Fibroblast of the aortic adventitia (primary cell): Measurements from ENCODE around the gene NFE2L1. TPM values are rescaled to one million over a fixed set of nuclear protein-coding genes. Genes with fewer than 3 reads are reported as not detected.

Experiments
- DNase-seq: peaks from one replicate; pipeline ENCODE4 v3.0.0-alpha.2; 2010; ENCODE audit warnings: low read depth
- H3K4me3 ChIP-seq: 2 replicates; pipeline ENCODE4 v1.5.1; 2011; ENCODE audit warnings: low read depth, mild to moderate bottlenecking, control low read depth, low read length, moderate library complexity
- total RNA-seq: library from RNA; depleted of rRNA; stranded (reverse); fragments of >200 nt; gene quantifications from 2 replicates; pipeline ENCODE4 v1.2.3, GENCODE V29; 2012; ENCODE audit warnings: low replicate concordance
- TF ChIP-seq, protein P1 (sequence below): IDR thresholded peaks from 2 replicates; pipeline ENCODE4 v1.5.1; 2011; ENCODE audit warnings: mild to moderate bottlenecking, low read length, control low read depth, inconsistent platforms; ENCODE audit not compliant: insufficient read depth

The NFE2L1 gene
- total RNA-seq, 1 donor: 103 TPM

GRCh38 chr17:48004983-48005382 lies 43.2 kb upstream of the NFE2L1 start:
- no peak overlapping the region for H3K4me3 ChIP-seq

GRCh38 chr17:48006936-48007709 lies 41.0 kb upstream of the NFE2L1 start:
- no peak overlapping the region for H3K4me3 ChIP-seq
- TF ChIP-seq, protein P1, sequence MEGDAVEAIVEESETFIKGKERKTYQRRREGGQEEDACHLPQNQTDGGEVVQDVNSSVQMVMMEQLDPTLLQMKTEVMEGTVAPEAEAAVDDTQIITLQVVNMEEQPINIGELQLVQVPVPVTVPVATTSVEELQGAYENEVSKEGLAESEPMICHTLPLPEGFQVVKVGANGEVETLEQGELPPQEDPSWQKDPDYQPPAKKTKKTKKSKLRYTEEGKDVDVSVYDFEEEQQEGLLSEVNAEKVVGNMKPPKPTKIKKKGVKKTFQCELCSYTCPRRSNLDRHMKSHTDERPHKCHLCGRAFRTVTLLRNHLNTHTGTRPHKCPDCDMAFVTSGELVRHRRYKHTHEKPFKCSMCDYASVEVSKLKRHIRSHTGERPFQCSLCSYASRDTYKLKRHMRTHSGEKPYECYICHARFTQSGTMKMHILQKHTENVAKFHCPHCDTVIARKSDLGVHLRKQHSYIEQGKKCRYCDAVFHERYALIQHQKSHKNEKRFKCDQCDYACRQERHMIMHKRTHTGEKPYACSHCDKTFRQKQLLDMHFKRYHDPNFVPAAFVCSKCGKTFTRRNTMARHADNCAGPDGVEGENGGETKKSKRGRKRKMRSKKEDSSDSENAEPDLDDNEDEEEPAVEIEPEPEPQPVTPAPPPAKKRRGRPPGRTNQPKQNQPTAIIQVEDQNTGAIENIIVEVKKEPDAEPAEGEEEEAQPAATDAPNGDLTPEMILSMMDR: no peak
- DNase-seq: no peak

More at GRCh38 chr17:48004983-48005382, 43.2 kb upstream of the NFE2L1 start:
- TF ChIP-seq, protein P1: no peak
- DNase-seq: no peak

DNA sequence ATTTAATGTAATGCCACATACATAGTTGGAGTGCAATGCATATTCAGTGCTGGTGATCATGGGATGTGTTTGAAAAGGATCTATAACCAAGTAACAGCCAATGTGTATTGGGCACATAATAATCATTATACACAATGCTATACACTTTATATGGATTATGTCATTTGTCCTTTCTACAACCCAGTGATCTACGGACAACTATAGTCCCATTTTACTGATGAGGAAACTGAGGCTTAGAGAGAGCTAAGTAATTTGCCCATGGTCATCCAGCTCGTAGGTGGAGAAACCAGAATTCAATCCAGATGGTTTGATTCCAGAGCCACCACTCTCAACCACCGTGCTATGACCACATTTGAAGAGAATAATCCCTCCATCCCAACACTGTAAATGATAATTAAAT lies 38.0 kb upstream of the NFE2L1 start:
- TF ChIP-seq, protein P1: no peak
- DNase-seq: no peak
- H3K4me3 ChIP-seq: no peak overlapping the region

GRCh38 chr17:48011405-48012150 lies 36.6 kb upstream of the NFE2L1 start:
- peak overlapping the region; percentile 54 for H3K4me3 ChIP-seq
- TF ChIP-seq, protein P1: peak; percentile 63
- DNase-seq: peak; percentile 40

- peak overlapping the region; percentile 54 for H3K4me3 ChIP-seq
- TF ChIP-seq, protein P1: no peak
- no peak for DNase-seq
Observed at GRCh38 chr17:48012151-48012520, 36.0 kb upstream of the NFE2L1 start.

- TF ChIP-seq, protein P1: no peak
Observed at GRCh38 chr17:48012654-48013053, 35.5 kb upstream of the NFE2L1 start.

More at GRCh38 chr17:48012654-48013053, 35.5 kb upstream of the NFE2L1 start:
- DNase-seq: no peak
- H3K4me3 ChIP-seq: no peak overlapping the region
